ENCODE results near the gene DNAJC18. TPM values are rescaled to one million over a fixed set of nuclear protein-coding genes. Genes with fewer than 3 reads are reported as not detected.

The DNAJC18 gene
- total RNA-seq, 1 experiment from 2014 or later: 16.7 TPM

DNA sequence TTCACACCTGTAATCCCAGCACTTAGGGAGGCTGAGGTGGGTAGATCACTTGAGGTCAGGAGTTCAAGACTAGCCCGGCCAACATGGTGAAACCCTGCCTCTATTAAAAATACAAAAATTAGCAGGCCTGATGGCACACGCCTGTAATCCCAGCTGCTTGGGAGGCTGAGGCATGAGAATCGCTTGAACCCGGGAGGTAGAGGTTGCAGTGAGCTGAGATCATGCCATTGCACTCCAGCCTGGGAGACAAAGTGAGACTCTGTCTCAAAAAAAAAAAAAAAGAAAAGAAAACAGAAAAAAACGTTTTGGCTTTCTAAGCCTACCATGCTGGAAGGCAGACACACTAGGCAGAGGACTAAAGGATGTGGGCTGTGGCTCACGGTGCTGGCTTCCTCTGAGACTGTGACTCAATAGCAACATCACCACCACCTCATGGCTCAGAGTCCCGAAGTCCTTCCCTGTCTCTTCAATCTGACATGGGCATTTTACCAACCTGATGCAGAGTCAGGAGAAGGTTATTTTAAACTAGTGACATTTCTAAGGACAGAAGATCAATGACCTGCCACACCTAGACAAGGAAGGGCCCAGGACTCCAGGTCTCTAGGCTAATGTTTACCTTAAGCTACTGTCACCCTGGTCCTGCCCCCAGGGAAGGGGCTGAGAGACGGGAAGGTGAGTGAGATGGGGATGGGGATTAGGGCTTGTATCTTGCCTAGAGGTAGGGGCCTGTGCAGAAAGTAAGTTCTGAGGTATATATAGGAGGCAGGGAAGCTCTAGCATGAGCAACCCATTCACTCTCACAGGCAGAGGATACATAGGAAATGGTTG, 19.5 kb upstream of the DNAJC18 start:
- no peak for DNase-seq (ENCODE audit: low spot score)
- CTCF ChIA-PET: no interaction called here
- TF ChIP-seq CTCF (conservative IDR thresholded peaks at IDR 0.05; ENCODE audit: low read depth, low read length) (no peak), EZH2 (IDR thresholded peaks at IDR 0.05; ENCODE audit: borderline replicate concordance, low read depth, low read length, poor library complexity, severe bottlenecking) (no peak)
- Histone ChIP-seq H3K4me3 (ENCODE audit: low read depth, low read length, poor library complexity, severe bottlenecking) (no peak overlapping the region), H3K4me1 (ENCODE audit: insufficient read depth, low read length, poor library complexity, severe bottlenecking) (peaks cover 9% of the 10 kb centered on the region), H3K27ac (ENCODE audit: low read depth, low read length, poor library complexity, severe bottlenecking) (no peak overlapping the region), H3K27me3 (replicated peaks; ENCODE audit: insufficient read depth, low read depth, low read length, poor library complexity) (no peaks in the 10 kb centered on the region), H3K9me3 (ENCODE audit: low read depth, low read length, poor library complexity, severe bottlenecking) (no peaks in the 10 kb centered on the region), H3K36me3 (ENCODE audit: insufficient read depth, low read length, poor library complexity, severe bottlenecking) (no peaks in the 10 kb centered on the region)
- POLR2A ChIA-PET (ENCODE audit: low non-redundant PET): no interaction called here
- intact Hi-C loops (cut with micrococcal nuclease; ENCODE audit: unreplicated experiment): no loop called here
- BruUV-seq (replicated peaks): no TSS peak

- H3K27ac ChIP-seq (ENCODE audit: low read depth, low read length, poor library complexity, severe bottlenecking): no peak overlapping the region
- no peak overlapping the region for H3K4me3 ChIP-seq (ENCODE audit: low read depth, low read length, poor library complexity, severe bottlenecking)
- no peaks in the 10 kb centered on the region for H3K9me3 ChIP-seq (ENCODE audit: low read depth, low read length, poor library complexity, severe bottlenecking)
- intact Hi-C loops (cut with micrococcal nuclease; ENCODE audit: unreplicated experiment): no loop called here
- TF ChIP-seq EZH2 (IDR thresholded peaks at IDR 0.05; ENCODE audit: borderline replicate concordance, low read depth, low read length, poor library complexity, severe bottlenecking): no peak
- no peak for TF ChIP-seq CTCF (conservative IDR thresholded peaks at IDR 0.05; ENCODE audit: low read depth, low read length)
- POLR2A ChIA-PET (ENCODE audit: low non-redundant PET): no interaction called here
- no peak for DNase-seq (ENCODE audit: low spot score)
- no TSS peak for BruUV-seq (replicated peaks)
- H3K36me3 ChIP-seq (ENCODE audit: insufficient read depth, low read length, poor library complexity, severe bottlenecking): no peaks in the 10 kb centered on the region
- H3K27me3 ChIP-seq (replicated peaks; ENCODE audit: insufficient read depth, low read depth, low read length, poor library complexity): no peaks in the 10 kb centered on the region
- H3K4me1 ChIP-seq (ENCODE audit: insufficient read depth, low read length, poor library complexity, severe bottlenecking): peaks cover 6% of the 10 kb centered on the region
- CTCF ChIA-PET: interaction anchor here (0.7 kb wide), 1 partner anchor 171 kb away, joined by 4 read pairs; no protein-coding TSS in a partner anchor
Measured at GRCh38 chr5:139457653-139458306, 18.5 kb upstream of the DNAJC18 start.

DNA sequence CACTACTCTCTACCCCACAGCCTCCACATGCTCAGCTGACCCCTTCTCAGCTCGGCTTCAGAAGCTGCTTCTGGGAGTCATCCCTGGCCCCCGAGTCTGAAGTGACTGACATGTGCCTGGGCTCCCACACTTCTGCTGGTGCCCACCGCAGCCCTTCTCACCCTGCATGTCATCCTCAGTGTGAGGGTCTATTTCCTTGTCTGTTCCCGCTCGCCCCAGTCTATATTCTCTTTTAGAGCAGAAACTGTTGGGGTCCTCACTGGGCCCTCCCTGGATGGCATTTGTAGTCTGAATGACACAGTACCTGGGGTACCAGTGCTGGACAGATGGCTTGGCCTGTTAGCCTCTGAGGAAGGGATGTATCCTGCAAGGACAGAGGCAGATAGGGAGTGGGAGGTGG, 17.9 kb upstream of the DNAJC18 start:
- CTCF ChIA-PET: no interaction called here
- Histone ChIP-seq H3K27me3 (replicated peaks; ENCODE audit: insufficient read depth, low read depth, low read length, poor library complexity) (no peaks in the 10 kb centered on the region), H3K27ac (ENCODE audit: low read depth, low read length, poor library complexity, severe bottlenecking) (no peak overlapping the region), H3K36me3 (ENCODE audit: insufficient read depth, low read length, poor library complexity, severe bottlenecking) (no peaks in the 10 kb centered on the region), H3K4me1 (ENCODE audit: insufficient read depth, low read length, poor library complexity, severe bottlenecking) (peaks cover under 1% of the 10 kb centered on the region), H3K4me3 (ENCODE audit: low read depth, low read length, poor library complexity, severe bottlenecking) (no peak overlapping the region), H3K9me3 (ENCODE audit: low read depth, low read length, poor library complexity, severe bottlenecking) (no peaks in the 10 kb centered on the region)
- POLR2A ChIA-PET (ENCODE audit: low non-redundant PET): interaction anchor here (0.6 kb wide), 1 partner anchor 17 kb away, joined by 3 read pairs; no protein-coding TSS in a partner anchor
- intact Hi-C loops (cut with micrococcal nuclease; ENCODE audit: unreplicated experiment): no loop called here
- DNase-seq (ENCODE audit: low spot score): no peak
- no peak for TF ChIP-seq EZH2 (IDR thresholded peaks at IDR 0.05; ENCODE audit: borderline replicate concordance, low read depth, low read length, poor library complexity, severe bottlenecking)
- no peak for TF ChIP-seq CTCF (conservative IDR thresholded peaks at IDR 0.05; ENCODE audit: low read depth, low read length)
- no TSS peak for BruUV-seq (replicated peaks)

Data from A673 (cell line).